Smooth muscle cell (in vitro differentiated cells): ENCODE results near the gene RRAGC. TPM values are rescaled to one million over a fixed set of nuclear protein-coding genes. Genes with fewer than 3 reads are reported as not detected.

Source experiments
- DNase-seq: peaks from one replicate; lab custom pipeline; 2025; ENCODE audit not compliant: unreplicated experiment; lab: John Stamatoyannopoulos, UW
- H2AFZ ChIP-seq: fragments of 200-600 bp; sonication (generic); 2 replicates; pipeline ENCODE4 v1.6.0; 2016; ENCODE audit warnings: antibody characterized with exemption, low read depth, mild to moderate bottlenecking
- H3F3A ChIP-seq: fragments of 200-600 bp; sonication (generic); 2 replicates; pipeline ENCODE4 v1.6.0; 2017; ENCODE audit warnings: antibody characterized with exemption, low read depth
- H3K27ac ChIP-seq: fragments of 200-600 bp; sonication (generic); 2 replicates; pipeline ENCODE4 v1.5.1; 2016; ENCODE audit warnings: low read depth, mild to moderate bottlenecking
- H3K27me3 ChIP-seq: fragments of 200-600 bp; sonication (generic); 2 replicates; pipeline ENCODE4 v1.6.1; 2016; ENCODE audit warnings: low read depth, mild to moderate bottlenecking
- H3K36me3 ChIP-seq: fragments of 200-600 bp; sonication (generic); 2 replicates; pipeline ENCODE4 v1.5.1; 2016; ENCODE audit warnings: low read depth
- H3K4me1 ChIP-seq: fragments of 200-600 bp; sonication (generic); 2 replicates; pipeline ENCODE4 v1.5.1; 2016; ENCODE audit warnings: low read depth
- H3K4me2 ChIP-seq: fragments of 200-600 bp; sonication (generic); 2 replicates; pipeline ENCODE4 v1.6.0; 2016; ENCODE audit warnings: mild to moderate bottlenecking
- H3K4me3 ChIP-seq: fragments of 200-600 bp; sonication (generic); 2 replicates; pipeline ENCODE4 v1.5.1; 2016; ENCODE audit warnings: mild to moderate bottlenecking
- H3K79me2 ChIP-seq: fragments of 200-600 bp; sonication (generic); 2 replicates; pipeline ENCODE4 v1.6.0; 2016; ENCODE audit warnings: low read depth, mild to moderate bottlenecking
- H3K9ac ChIP-seq: fragments of 200-600 bp; sonication (generic); 2 replicates; pipeline ENCODE4 v1.6.0; 2016; ENCODE audit warnings: low read depth
- H3K9me3 ChIP-seq: fragments of 200-600 bp; sonication (generic); replicated peaks from 2 replicates; pipeline ENCODE4 v1.5.1; 2016; ENCODE audit warnings: low read depth
- H4K20me1 ChIP-seq: fragments of 200-600 bp; sonication (generic); 2 replicates; pipeline ENCODE4 v1.6.0; 2016; ENCODE audit warnings: low read depth
- WGBS: methylation state at CpG from one replicate; pipeline ENCODE4 v1.1.7; 2016; ENCODE audit warnings: low lambda C conversion rate; 5-methylcytosine and 5-hydroxymethylcytosine counted together
- polyA plus RNA-seq: library from polyadenylated mRNA; unstranded; fragments of >200 nt; fragmentation: Nextera tagmentation; extraction: Ambion mirVana; gene quantifications from 2 replicates; pipeline ENCODE4 v1.2.1, GENCODE V29; 2016
- total RNA-seq: library from RNA; depleted of rRNA; stranded (reverse); fragments of >200 nt; gene quantifications from 2 replicates; pipeline ENCODE4 v1.2.3, GENCODE V29; 2014
- TF ChIP-seq, protein P1 (sequence below): fragments of 200-600 bp; sonication (generic); IDR thresholded peaks from 2 replicates; pipeline ENCODE4 v1.5.1; 2017; ENCODE audit warnings: borderline replicate concordance, mild to moderate bottlenecking, antibody characterized with exemption; ENCODE audit not compliant: insufficient read depth, poor library complexity, severe bottlenecking

Gene RRAGC
- total and polyA plus RNA-seq, 2 experiments from 2014 or later, result 13.2 to 13.3 TPM

DNA sequence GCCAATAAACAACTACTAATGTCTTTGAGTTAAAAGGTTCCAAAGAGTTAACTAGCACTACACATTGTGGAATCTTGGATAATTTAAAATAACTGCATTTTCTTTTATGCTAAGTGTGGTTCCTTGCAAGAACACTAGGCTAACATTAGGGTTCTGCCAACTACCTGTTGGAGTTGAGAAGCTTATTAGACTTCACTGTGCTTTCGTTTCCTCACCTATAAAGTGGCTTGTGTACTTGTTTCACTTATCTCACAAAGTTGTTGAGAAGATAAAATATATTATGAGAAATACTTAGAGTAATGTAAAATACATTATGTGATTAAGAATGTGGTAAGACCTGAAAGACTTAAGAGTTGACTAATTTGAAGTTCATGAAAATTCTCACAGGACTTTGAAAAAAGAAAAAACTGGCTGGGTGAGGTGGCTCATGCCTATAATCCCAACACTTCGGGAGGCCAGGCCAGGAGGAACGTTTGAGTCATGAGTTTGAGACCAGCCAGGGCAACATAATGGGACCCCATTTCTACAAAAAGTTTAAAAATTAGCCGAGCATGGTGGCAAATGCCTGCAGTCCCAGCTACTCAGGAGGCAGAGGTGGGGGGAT is 5.6 kb upstream of the RRAGC start:
- Histone ChIP-seq H3K36me3 (no peaks in the 10 kb centered on the region), H3K27me3 (no peaks in the 10 kb centered on the region), H3K4me2 (no peak overlapping the region), H3K9ac (no peak overlapping the region), H4K20me1 (peaks cover 18% of the 10 kb centered on the region), H2AFZ (no peak overlapping the region), H3K4me1 (peaks cover 6% of the 10 kb centered on the region), H3K79me2 (peaks cover 14% of the 10 kb centered on the region), H3F3A (no peaks in the 10 kb centered on the region), H3K9me3 (no peaks in the 10 kb centered on the region), H3K4me3 (no peak overlapping the region), H3K27ac (no peak overlapping the region)
- 84% methylated on average over 4 of the region's 4 CpGs for WGBS
- TF ChIP-seq, protein P1, sequence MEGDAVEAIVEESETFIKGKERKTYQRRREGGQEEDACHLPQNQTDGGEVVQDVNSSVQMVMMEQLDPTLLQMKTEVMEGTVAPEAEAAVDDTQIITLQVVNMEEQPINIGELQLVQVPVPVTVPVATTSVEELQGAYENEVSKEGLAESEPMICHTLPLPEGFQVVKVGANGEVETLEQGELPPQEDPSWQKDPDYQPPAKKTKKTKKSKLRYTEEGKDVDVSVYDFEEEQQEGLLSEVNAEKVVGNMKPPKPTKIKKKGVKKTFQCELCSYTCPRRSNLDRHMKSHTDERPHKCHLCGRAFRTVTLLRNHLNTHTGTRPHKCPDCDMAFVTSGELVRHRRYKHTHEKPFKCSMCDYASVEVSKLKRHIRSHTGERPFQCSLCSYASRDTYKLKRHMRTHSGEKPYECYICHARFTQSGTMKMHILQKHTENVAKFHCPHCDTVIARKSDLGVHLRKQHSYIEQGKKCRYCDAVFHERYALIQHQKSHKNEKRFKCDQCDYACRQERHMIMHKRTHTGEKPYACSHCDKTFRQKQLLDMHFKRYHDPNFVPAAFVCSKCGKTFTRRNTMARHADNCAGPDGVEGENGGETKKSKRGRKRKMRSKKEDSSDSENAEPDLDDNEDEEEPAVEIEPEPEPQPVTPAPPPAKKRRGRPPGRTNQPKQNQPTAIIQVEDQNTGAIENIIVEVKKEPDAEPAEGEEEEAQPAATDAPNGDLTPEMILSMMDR, result no peak
- no peak for DNase-seq

DNA sequence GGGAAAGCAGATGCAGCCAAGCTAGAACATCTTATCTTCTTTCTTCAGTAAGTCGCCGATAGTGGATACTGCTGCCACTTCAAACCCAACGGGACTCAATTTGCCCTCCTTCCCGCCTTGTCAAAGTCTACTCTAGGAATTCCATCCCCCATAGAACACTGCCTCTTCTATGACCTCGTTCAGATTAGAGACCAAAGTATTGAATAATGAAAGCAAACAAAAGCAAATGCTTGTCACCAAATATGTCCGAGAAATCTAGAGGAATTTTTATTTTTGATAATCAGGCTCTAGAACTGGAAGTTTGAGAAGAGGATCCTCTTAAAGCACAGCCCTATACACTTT is 853 bp upstream of the RRAGC start:
- Histone ChIP-seq H4K20me1 (peaks cover 22% of the 10 kb centered on the region), H3K36me3 (peaks cover 6% of the 10 kb centered on the region), H3K9ac (peak overlapping the region; percentile 69), H3K27ac (peak overlapping the region; percentile 49), H2AFZ (peak overlapping the region; percentile 98), H3K79me2 (peaks cover 39% of the 10 kb centered on the region), H3F3A (no peaks in the 10 kb centered on the region), H3K4me1 (peaks cover 10% of the 10 kb centered on the region), H3K4me3 (peak overlapping the region; percentile 77), H3K27me3 (no peaks in the 10 kb centered on the region), H3K4me2 (peak overlapping the region; percentile 89), H3K9me3 (no peaks in the 10 kb centered on the region)
- TF ChIP-seq, protein P1, result no peak
- DNase-seq, result no peak
- WGBS, result 28% methylated on average over 6 of the region's 6 CpGs

DNA sequence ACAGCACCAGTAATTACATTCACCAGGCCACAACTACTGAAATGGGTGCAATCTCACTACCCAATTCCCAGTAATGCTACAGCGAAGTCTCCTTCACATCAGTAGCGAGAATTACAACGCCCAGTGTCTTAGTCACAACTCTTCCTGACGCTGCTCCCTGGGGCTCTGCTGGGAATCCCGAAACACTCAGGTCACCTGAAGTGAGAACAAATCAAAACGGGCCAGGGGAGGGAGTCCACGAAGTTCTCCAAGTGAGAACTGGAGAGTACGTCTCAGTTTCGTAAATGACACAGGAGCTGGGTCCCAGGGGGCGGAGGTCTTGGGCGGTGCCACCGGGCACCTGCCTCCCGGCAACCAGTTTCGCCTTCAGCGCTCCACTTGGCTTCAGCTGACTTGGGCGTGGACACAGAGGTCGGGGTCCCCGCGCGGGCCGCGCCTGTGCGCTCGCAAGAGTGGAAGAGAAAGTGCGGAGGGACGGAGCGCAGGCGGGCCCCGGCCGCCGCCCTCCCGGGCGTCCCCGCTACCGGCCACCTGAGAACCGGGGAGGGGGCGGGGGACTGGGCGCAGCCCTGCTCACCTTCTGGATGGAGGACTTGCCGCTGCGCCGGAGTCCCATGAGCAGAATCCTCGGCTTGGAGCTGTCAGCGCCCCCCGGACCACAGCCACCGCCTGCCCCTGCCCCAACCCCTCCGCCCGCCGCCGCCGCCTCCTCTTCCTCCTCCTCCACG is 575 bp downstream of the RRAGC start:
- Histone ChIP-seq H3K9me3 (no peaks in the 10 kb centered on the region), H3K27me3 (no peaks in the 10 kb centered on the region), H2AFZ (peak overlapping the region; percentile 90), H3K9ac (peak overlapping the region; percentile 85), H3K36me3 (peaks cover 10% of the 10 kb centered on the region), H3K4me3 (peak overlapping the region; percentile 77), H3K79me2 (peaks cover 41% of the 10 kb centered on the region), H4K20me1 (peaks cover 22% of the 10 kb centered on the region), H3K27ac (peak overlapping the region; percentile 65), H3F3A (no peaks in the 10 kb centered on the region), H3K4me1 (peaks cover 10% of the 10 kb centered on the region), H3K4me2 (peak overlapping the region; percentile 89)
- DNase-seq, result peak; percentile 39
- TF ChIP-seq, protein P1, result no peak
- 2% methylated on average over 38 of the region's 51 CpGs for WGBS
